ENCODE data around the gene DCHS2.
A peak's percentile ranks its signal among the peaks of the same experiment; 100 is the strongest.

Gene DCHS2

DNA sequence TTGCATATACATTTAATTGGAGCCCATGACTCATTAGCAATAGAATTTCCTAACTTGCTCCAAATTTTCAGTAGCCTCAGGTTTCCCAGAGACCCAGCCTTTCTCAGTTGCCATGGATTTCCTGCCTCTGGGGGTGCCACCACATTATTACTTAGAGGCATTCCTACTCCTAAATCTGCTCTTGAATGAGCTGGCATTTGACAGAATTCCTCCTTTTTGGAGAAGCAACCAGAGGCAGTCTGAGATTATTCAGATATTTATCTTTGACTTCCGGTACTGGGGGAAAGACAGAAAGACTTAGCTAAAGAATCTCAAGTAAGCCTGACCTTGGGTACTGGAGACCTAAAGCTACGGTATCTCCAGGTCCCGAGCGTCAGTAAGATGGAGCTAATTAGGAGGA lies 76.3 kb downstream of the DCHS2 start:
- H3K4me3 ChIP-seq (ENCODE audit: low read depth, low read length) = no peak overlapping the region
- TF ChIP-seq, protein P1, sequence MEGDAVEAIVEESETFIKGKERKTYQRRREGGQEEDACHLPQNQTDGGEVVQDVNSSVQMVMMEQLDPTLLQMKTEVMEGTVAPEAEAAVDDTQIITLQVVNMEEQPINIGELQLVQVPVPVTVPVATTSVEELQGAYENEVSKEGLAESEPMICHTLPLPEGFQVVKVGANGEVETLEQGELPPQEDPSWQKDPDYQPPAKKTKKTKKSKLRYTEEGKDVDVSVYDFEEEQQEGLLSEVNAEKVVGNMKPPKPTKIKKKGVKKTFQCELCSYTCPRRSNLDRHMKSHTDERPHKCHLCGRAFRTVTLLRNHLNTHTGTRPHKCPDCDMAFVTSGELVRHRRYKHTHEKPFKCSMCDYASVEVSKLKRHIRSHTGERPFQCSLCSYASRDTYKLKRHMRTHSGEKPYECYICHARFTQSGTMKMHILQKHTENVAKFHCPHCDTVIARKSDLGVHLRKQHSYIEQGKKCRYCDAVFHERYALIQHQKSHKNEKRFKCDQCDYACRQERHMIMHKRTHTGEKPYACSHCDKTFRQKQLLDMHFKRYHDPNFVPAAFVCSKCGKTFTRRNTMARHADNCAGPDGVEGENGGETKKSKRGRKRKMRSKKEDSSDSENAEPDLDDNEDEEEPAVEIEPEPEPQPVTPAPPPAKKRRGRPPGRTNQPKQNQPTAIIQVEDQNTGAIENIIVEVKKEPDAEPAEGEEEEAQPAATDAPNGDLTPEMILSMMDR (IDR thresholded peaks at IDR 0.05; ENCODE audit: low read depth, low read length, missing control alignments) = no peak
- no peak for DNase-seq (ENCODE audit: low read depth)
- in situ Hi-C loops (cut with HindIII; ENCODE audit: low sequenced_read_pairs) = no loop called here

GRCh38 chr4:154414796-154415195 lies 76.8 kb downstream of the DCHS2 start:
- DNase-seq (ENCODE audit: low read depth) = no peak
- in situ Hi-C loops (cut with HindIII; ENCODE audit: low sequenced_read_pairs) = no loop called here
- TF ChIP-seq, protein P1 (IDR thresholded peaks at IDR 0.05; ENCODE audit: low read depth, low read length, missing control alignments) = no peak
- H3K4me3 ChIP-seq (ENCODE audit: low read depth, low read length) = no peak overlapping the region

DNA sequence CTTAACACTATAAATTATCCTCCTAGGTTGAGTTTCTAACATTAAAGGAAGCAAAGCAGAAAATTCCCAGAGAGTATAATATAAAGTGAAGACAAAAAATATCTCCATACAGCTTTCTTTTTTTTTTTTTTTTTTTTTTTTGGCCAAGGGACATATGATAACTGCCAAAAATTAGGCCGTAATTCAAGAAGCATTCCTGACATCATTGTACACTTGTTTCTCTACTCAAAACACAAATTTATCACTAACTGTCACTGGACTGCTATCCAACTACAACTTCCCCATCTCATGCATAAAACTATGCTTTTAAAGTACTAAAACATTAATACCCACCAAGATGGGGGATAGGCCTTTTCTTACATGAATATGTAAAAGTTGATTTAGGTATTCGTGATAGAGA lies 77.2 kb downstream of the DCHS2 start:
- H3K4me3 ChIP-seq (ENCODE audit: low read depth, low read length) = no peak overlapping the region
- no peak for DNase-seq (ENCODE audit: low read depth)
- in situ Hi-C loops (cut with HindIII; ENCODE audit: low sequenced_read_pairs) = no loop called here
- TF ChIP-seq, protein P1 (IDR thresholded peaks at IDR 0.05; ENCODE audit: low read depth, low read length, missing control alignments) = no peak

GRCh38 chr4:154407443-154407842 lies 84.2 kb downstream of the DCHS2 start:
- TF ChIP-seq, protein P1 (IDR thresholded peaks at IDR 0.05; ENCODE audit: low read depth, low read length, missing control alignments) = no peak
- H3K4me3 ChIP-seq (ENCODE audit: low read depth, low read length) = no peak overlapping the region
- in situ Hi-C loops (cut with HindIII; ENCODE audit: low sequenced_read_pairs) = no loop called here
- no peak for DNase-seq (ENCODE audit: low read depth)

GRCh38 chr4:154406018-154406795 lies 85.4 kb downstream of the DCHS2 start:
- in situ Hi-C loops (cut with HindIII; ENCODE audit: low sequenced_read_pairs) = no loop called here
- TF ChIP-seq, protein P1 (IDR thresholded peaks at IDR 0.05; ENCODE audit: low read depth, low read length, missing control alignments) = no peak
- no peak overlapping the region for H3K4me3 ChIP-seq (ENCODE audit: low read depth, low read length)
- no peak for DNase-seq (ENCODE audit: low read depth)

DNA sequence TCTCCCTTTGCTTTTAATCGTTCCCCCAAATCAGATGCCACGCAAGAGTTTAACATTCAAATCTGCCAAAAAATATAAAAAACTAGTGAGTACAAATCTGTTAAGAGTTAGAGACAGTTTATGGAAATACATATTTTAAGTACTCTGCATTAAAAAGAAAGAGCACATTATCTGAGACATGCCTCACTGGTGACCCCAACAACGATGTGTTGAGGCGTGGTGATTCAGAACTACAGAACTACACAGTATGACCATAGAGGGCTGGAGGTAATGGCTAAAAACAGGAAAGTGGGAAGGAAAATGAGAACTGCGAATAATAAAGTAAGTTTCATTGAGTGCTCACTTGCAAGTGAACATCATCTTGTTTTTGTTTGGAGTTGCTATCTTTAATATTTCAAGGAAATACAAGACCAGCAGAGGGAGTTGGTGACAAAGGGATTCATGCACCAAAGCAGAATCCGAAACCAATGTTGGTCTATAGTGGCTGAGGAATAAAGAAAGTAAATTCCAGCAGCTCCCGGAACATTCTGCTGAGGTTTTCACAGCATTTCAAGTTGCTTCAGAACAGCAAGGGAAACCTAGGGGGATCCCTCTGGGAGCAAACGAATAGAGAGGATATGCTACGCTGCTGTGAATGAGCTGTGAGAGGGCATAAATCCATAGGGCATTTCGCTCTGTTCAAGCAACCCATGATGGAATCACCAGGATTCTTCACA lies 92.2 kb downstream of the DCHS2 start:
- peak; percentile 18 for DNase-seq (ENCODE audit: low read depth)
- in situ Hi-C loops (cut with HindIII; ENCODE audit: low sequenced_read_pairs) = no loop called here
- TF ChIP-seq, protein P1 (IDR thresholded peaks at IDR 0.05; ENCODE audit: low read depth, low read length, missing control alignments) = peak; percentile 38
- H3K4me3 ChIP-seq (ENCODE audit: low read depth, low read length) = no peak overlapping the region

All from astrocyte of the cerebellum (primary cell).